T1000 (cell line): ENCODE measurements around the gene PDE4D.
"Not testable (repeated sequence)": the region's sequence is repeated elsewhere in the genome, so short reads cannot be mapped to it uniquely, and the experiment has no call there.

Source experiments
- DNase-seq: peaks from one replicate; lab custom pipeline; 2025; ENCODE audit warnings: mixed read lengths; lab: John Stamatoyannopoulos, UW

PDE4D gene

GRCh38 chr5:59799668-59800346 is 93.7 kb downstream of the PDE4D start:
- peak; percentile 7 for DNase-seq

GRCh38 chr5:59798862-59799667 is 94.5 kb downstream of the PDE4D start:
- no peak for DNase-seq

GRCh38 chr5:59795141-59795540 is 98.4 kb downstream of the PDE4D start:
- no peak for DNase-seq

GRCh38 chr5:59792983-59793585 is 100.4 kb downstream of the PDE4D start:
- peak; percentile 70 for DNase-seq

GRCh38 chr5:59791617-59792016 is 101.9 kb downstream of the PDE4D start:
- no peak for DNase-seq

- no peak for DNase-seq
These were observed 102.6 kb downstream of the PDE4D start for GRCh38 chr5:59790776-59791475.

- DNase-seq = no peak
These were observed 103.2 kb downstream of the PDE4D start for GRCh38 chr5:59790376-59790775.

- no peak for DNase-seq
These were observed 103.6 kb downstream of the PDE4D start for GRCh38 chr5:59789894-59790293.

- no peak for DNase-seq
These were observed 104.3 kb downstream of the PDE4D start for GRCh38 chr5:59789197-59789596.

- DNase-seq = peak; percentile 38
These were observed 107.2 kb downstream of the PDE4D start for GRCh38 chr5:59786334-59786805.

- DNase-seq = no peak
These were observed 107.7 kb downstream of the PDE4D start for GRCh38 chr5:59785676-59786333.

GRCh38 chr5:59784708-59785107 is 108.8 kb downstream of the PDE4D start:
- not testable (repeated sequence) for DNase-seq

GRCh38 chr5:59783264-59783663 is 110.3 kb downstream of the PDE4D start:
- no peak for DNase-seq

- no peak for DNase-seq
These were observed 110.7 kb downstream of the PDE4D start for GRCh38 chr5:59782856-59783255.

GRCh38 chr5:59779453-59779852 is 114.1 kb downstream of the PDE4D start:
- no peak for DNase-seq

GRCh38 chr5:59777028-59777427 is 116.5 kb downstream of the PDE4D start:
- no peak for DNase-seq

- DNase-seq = no peak
These were observed 120.2 kb downstream of the PDE4D start for GRCh38 chr5:59773294-59773693.

GRCh38 chr5:59772757-59773156 is 120.8 kb downstream of the PDE4D start:
- DNase-seq = no peak

GRCh38 chr5:59772206-59772605 is 121.3 kb downstream of the PDE4D start:
- DNase-seq = no peak

- no peak for DNase-seq
These were observed 122.6 kb downstream of the PDE4D start for GRCh38 chr5:59770953-59771352.

- no peak for DNase-seq
These were observed 123.7 kb downstream of the PDE4D start for GRCh38 chr5:59769832-59770231.

- DNase-seq = no peak
These were observed 124.5 kb downstream of the PDE4D start for GRCh38 chr5:59769041-59769360.
